SKM-1 treated with dmso at 0.1 percent for 144 hours (cell line): ENCODE measurements around the gene SRGAP1.
"Not testable (repeated sequence)": the region's sequence is repeated elsewhere in the genome, so short reads cannot be mapped to it uniquely, and the experiment has no call there.

Experiments used
- DNase-seq: peaks from one replicate; lab custom pipeline; 2025; ENCODE audit not compliant: unreplicated experiment; lab: John Stamatoyannopoulos, UW

The SRGAP1 gene

DNA sequence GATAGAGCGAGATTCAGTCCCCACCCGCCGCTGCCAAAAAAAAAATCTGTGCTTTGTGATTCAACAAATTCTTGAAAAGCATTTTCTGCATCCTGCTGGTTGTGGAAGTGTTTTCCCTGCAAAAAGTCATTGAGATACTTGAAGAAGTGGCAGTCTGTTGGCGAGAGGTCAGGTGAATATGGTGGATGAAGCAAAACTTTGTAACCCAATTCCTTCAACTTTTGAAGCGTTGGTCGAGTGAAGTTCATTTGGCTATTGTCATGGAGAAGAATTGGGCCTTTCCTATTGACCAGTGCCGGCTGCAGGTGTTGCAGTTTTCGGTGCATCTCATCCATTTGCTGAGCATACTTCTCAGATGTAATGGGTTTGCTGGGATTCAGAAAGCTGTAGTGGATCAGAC is 20.9 kb downstream of the SRGAP1 start:
- DNase-seq = no peak

DNA sequence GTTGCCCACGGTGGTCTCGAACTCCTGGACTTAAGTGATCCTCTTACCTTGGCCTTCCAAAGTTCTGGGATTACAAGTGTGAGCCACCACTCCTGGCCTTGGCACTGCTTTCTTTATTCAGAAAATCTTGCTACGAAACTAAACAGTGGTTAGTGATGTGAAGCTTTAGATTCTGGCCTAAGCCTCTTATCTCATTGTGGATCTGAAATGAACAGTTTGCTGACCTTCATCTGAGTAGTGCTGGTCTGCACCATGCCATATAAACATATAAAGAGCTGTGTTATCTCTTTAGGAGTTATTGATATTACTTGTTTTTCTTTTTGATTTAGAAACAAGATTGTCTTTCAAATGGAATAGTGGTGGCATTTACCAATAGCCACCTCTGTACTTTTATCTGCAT is 22.6 kb downstream of the SRGAP1 start:
- DNase-seq = no peak

DNA sequence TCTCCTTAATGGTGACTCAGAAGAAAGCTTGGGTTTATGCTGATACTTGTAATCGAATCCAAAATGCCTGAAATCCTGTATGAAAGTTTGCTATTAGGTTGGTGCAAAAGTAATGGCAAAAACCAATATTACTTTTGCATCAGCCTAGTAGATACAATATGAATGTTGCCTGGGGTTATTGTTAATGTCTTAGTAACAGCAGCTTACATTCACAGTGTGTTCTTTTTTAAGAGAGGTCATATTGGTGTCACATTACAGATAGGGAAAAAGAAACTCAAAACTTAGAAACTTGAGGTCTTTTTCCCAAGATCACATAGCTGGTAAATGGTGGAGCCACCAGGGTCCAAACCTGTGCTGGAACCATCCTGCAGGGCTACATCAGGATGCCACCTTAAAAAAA is 25.2 kb downstream of the SRGAP1 start:
- DNase-seq = no peak

DNA sequence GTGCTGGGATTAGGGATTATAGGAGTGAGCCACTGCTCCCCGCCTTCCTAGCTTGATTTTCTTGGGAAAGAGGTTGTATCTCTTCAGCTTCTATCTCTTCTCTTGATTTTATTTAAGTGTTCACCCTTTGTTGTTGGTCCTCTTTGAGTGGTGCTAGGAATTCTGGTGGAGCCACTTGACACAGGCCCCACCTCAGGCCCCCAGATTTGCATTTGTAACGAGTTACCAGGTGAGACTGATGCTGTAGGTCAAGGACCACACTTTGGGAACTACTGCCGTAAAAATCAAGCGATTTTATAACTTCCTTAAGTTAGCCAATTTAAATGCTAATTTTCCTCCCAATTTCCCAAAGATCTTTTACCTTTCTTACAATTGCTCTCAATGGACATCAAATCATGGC is 26.3 kb downstream of the SRGAP1 start:
- DNase-seq = no peak

DNA sequence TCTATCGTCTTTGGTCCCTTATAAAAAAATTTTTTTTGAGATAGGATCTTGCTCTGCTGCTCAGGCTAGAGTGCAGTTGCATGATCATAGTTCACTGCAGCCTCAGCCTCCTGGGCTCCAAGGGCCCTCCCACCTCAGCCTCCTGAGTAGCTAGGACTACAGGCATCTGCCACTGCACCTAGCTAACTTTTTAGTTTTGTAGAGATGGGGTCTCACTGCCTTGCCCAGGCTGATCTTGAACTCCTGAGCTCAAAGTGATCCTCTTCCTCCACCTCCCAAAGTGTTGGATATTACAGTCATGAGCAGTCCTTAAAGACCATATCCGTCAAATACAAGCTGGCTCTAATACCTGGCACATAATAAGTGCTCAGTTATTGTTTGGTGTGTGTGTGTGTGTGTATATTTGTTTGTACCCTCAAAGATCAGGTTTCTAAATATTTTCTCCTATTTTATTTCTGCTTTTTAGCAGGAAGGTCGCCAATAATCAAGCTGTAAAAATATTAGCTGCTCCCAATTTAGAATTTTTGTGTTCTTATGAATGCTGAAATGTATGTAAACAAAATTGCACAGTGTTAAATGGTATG is 30.5 kb downstream of the SRGAP1 start:
- no peak for DNase-seq

- DNase-seq = no peak
Measured at GRCh38 chr12:63875703-63876102, 31.2 kb downstream of the SRGAP1 start.

DNA sequence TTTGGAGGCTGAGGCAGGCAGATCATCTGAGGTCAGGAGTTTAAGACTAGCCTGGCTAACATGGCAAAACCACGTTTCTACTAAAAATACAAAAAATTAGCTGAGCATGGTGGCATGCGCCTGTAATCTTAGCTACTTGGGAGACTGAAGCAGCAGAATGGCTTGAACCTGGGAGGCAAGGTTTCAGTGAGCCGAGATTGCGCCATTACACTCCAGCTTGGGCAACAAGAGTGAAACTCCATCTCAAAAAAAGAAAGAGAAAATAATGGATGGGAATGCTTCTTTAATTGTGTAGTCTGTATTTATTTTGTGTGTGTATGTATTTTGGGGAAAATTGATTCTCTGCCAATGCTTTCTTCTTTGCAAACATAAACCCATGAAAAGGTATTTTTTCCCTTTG is 32.5 kb downstream of the SRGAP1 start:
- DNase-seq = no peak

GRCh38 chr12:63877693-63878092 is 33.2 kb downstream of the SRGAP1 start:
- no peak for DNase-seq

DNA sequence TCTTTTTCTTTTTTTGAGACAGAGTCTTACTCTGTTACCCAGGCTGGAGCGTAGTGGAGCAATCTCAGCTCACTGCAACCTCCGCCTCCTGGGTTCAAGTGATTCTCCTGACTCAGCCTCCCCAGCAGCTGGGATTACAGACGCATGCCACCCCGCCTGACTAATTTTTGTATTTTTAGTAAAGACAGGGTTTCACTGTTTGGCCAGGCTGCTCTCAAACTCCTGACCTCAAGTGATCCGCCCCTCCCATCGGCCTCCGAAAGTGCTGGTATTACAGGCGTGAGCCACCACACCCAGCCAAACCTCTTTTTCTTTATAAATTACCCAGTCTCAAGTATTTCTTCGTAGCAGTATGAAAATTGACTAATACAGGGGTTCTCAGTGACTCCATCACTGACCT is 35.7 kb downstream of the SRGAP1 start:
- DNase-seq = not testable (repeated sequence)

GRCh38 chr12:63880742-63881263 is 36.3 kb downstream of the SRGAP1 start:
- no peak for DNase-seq

GRCh38 chr12:63882844-63883243 is 38.3 kb downstream of the SRGAP1 start:
- no peak for DNase-seq

DNA sequence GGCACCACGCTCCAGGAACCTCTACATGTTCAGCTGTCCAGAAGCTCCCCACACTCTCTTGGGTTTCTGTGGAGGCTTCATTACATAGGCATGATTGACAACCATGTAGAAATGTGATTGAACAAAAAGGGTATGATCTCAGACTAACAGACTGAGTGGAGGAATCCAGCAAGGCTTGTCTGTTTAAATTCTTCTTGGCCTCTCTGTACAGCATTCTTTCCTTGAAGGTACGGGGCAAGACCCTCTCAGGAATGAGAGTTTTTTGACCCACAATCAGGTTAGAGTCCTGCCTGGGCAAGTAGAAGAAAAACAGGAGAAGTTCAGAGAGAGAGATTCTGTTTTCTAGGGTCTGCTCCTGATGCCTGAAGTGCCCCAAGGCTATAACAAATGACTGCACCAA is 40.9 kb downstream of the SRGAP1 start:
- no peak for DNase-seq

GRCh38 chr12:63888908-63889635 is 44.6 kb downstream of the SRGAP1 start:
- no peak for DNase-seq

GRCh38 chr12:63889721-63890509 is 45.4 kb downstream of the SRGAP1 start:
- DNase-seq = no peak

GRCh38 chr12:63893170-63893569 is 48.7 kb downstream of the SRGAP1 start:
- DNase-seq = no peak

GRCh38 chr12:63894132-63894531 is 49.6 kb downstream of the SRGAP1 start:
- DNase-seq = peak; percentile 60

DNA sequence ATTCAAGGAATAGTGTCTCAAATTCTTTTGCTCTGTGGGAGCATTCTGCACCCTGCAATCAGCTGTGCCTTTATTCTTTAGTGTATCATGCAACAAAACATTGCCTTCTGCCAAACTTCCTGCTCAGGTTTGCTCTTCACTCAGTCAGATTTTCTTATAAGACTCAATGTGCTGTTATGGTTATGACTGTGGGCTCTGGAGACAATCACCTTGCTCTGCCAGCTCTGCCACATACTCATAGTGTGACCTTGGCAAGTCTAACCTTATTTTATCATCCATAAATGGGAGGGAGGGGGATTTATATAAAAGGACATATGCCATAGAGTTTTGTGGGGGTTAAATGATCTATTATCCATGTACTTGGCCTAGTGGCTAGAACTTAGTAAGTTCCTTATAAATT is 51.3 kb downstream of the SRGAP1 start:
- DNase-seq = no peak

GRCh38 chr12:63897931-63898330 is 53.4 kb downstream of the SRGAP1 start:
- no peak for DNase-seq

DNA sequence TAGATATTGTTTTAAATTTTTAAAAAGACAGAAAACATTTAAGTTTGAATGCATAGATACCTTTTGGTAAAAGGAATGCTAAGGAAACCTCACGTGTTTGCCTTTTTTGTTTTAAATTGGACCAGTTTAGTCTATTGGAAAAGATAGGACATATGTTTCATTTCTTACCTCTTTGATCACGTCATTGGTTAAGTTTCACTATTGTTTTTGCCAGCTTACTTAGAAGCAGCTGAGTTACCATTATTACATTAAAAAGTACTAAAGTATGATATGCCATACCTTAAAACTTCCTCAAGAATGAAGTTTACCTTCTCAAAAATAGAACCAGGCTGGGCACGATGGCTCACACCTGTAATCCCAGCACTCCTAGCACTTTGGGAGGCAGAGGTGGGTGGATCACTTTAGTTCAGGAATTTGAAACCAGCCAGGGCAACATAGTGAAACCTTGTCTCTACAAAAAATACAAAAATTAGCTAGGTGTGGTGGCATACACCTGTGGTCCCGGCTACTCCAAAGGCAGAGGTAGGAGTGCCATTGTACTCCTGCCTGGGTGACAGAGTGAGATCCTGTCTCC is 54.4 kb downstream of the SRGAP1 start:
- no peak for DNase-seq

DNA sequence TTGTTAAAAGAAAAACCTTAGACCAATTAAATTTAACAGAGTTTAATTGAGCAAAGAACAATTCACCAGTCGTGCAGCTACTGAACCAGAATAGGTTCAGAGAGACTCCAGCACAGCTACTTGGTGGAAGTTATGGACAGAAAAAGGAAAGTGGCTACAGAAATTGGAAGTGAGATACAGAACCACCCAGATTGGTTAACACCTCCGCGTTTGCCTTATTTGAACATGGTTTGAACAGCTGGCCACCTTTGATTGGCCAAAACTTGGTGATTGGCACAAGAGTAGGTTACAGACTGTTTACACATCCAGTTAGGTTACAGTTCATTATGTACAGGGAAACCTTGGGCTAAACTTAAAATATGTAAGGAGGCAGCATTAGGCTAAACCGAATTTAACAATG is 54.9 kb downstream of the SRGAP1 start:
- no peak for DNase-seq

GRCh38 chr12:63900922-63901793 is 56.7 kb downstream of the SRGAP1 start:
- DNase-seq = no peak
